ENCODE data around the gene MEGF11.

The MEGF11 gene

DNA sequence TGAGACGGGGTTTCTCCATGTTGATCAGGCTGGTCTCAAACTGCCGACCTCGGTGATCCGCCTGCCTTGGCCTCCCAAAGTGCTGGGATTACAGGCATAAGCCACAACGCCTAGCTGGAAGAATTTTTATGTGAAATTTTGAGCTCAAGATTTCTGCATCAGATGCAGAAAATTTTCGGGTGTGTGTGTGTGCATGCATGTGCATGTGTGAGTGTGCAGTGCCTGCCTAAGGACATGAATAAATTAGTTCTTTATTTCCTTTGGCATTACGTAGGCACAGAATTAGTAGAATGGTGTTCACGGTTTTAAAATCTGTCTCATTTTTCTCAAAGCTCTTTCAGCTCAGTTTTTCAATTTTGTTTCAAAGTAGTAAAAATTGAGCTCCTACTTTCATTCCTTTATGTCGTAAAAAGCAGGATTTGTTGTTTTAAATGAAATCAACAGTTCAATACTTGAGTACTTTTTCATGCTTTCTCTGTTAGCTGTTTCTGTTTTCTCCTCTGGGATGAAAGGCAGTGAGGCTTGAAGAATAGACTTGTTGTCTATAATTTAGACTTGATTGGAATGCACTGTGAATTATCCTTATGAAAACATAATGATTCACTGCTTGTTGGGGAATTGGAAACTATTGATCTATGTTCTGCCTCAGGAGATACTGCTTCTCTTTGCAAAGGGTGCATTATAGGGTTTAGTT, 407.6 kb downstream of the MEGF11 start:
- DNase-seq (ENCODE audit: low read depth): no peak

Measured in stimulated activated CD8-positive, alpha-beta memory T cell treated with anti-CD3 and anti-CD28 coated beads, Interleukin-4, amount 100 ng/mL, for 24 hours (primary cell).